HUES6 (cell line): ENCODE measurements around the gene SLC9A8.
"Not testable (repeated sequence)": the region's sequence is repeated elsewhere in the genome, so short reads cannot be mapped to it uniquely, and the experiment has no call there.

Experiments used
- H3K27ac ChIP-seq: 2 replicates; pipeline ENCODE4 v1.7.0; 2013; ENCODE audit warnings: low read depth, mild to moderate bottlenecking, low read length, inconsistent platforms
- H3K27me3 ChIP-seq: 2 replicates; pipeline ENCODE4 v1.6.1; 2013; ENCODE audit warnings: low read length; ENCODE audit not compliant: control insufficient read depth, insufficient read depth
- H3K36me3 ChIP-seq: 2 replicates; pipeline ENCODE4 v1.6.1; 2013; ENCODE audit warnings: low read length; ENCODE audit not compliant: control insufficient read depth, insufficient read depth
- H3K4me1 ChIP-seq: 2 replicates; pipeline ENCODE4 v1.6.1; 2013; ENCODE audit warnings: low read length; ENCODE audit not compliant: control insufficient read depth, insufficient read depth
- H3K4me3 ChIP-seq: 2 replicates; pipeline ENCODE4 v1.5.1; 2013; ENCODE audit warnings: low read depth, low read length
- H3K9ac ChIP-seq: one replicate; pipeline ENCODE4 v1.6.1; 2013; ENCODE audit warnings: mild to moderate bottlenecking, low read length
- H3K9me3 ChIP-seq: 2 replicates; pipeline ENCODE4 v1.6.1; 2013; ENCODE audit warnings: low read depth, low read length; ENCODE audit not compliant: control insufficient read depth, insufficient read depth

The SLC9A8 gene

GRCh38 chr20:49775229-49775693 lies 37.4 kb upstream of the SLC9A8 start:
- Histone ChIP-seq H3K27ac (no peak overlapping the region), H3K4me1 (peaks cover 16% of the 10 kb centered on the region)

GRCh38 chr20:49779972-49780371 lies 32.7 kb upstream of the SLC9A8 start:
- Histone ChIP-seq H3K4me3 (no peak overlapping the region), H3K4me1 (peaks cover 8% of the 10 kb centered on the region; the same call in 1 of the 2 replicates), H3K27ac (no peak overlapping the region), H3K36me3 (no peaks in the 10 kb centered on the region), H3K27me3 (no peaks in the 10 kb centered on the region), H3K9me3 (no peaks in the 10 kb centered on the region), H3K9ac (no peak overlapping the region)

More at GRCh38 chr20:49775229-49775693, 37.4 kb upstream of the SLC9A8 start:
- H3K9me3 ChIP-seq: no peaks in the 10 kb centered on the region
- no peak overlapping the region for H3K9ac ChIP-seq
- H3K27me3 ChIP-seq: no peaks in the 10 kb centered on the region
- H3K4me3 ChIP-seq: no peak overlapping the region
- H3K36me3 ChIP-seq: no peaks in the 10 kb centered on the region

DNA sequence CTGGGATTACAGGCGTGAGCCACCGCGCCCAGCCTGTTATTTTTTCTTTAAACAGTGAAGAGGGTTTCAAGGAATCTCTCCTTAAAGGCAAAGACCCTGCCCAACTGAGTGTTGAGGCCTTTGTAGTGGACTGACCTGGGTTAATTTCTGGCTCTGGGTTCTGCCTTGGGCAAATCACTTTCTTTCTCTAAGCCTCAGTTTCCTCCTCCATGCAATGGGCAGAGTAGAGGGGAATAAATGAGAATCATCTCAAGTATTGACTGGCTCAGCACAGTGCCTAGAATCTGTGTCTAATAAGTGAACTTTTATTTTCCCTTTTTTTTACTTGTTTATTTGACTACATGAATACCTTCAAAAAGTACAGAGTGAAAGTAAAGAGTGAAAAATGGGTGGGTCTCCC lies 31.0 kb upstream of the SLC9A8 start:
- no peak overlapping the region for H3K9ac ChIP-seq
- no peaks in the 10 kb centered on the region for H3K9me3 ChIP-seq
- H3K27ac ChIP-seq: no peak overlapping the region

DNA sequence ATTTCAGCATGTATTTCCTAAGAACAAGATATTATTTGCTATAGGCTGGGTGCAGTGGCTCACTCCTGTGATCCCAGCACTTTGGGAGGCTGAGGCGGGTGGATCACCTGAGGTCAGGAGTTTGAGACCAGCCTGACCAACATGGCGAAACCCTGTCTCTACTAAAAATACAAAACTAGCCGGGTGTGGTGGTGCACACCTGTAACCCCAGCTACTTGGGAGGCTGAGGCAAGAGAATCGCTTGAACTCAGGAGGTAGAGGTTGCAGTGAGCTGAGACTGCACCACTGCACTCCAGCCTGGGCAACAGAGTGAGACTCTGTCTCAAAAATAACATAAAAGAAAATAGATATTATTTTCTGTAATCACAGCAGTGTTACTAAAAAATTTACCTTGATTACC lies 30.2 kb upstream of the SLC9A8 start:
- H3K4me3 ChIP-seq, H3K9me3 ChIP-seq, H3K36me3 ChIP-seq, H3K27ac ChIP-seq, H3K4me1 ChIP-seq, H3K27me3 ChIP-seq, H3K9ac ChIP-seq: not testable (repeated sequence)

More for the DNA sequence above, 31.0 kb upstream of the SLC9A8 start:
- no peaks in the 10 kb centered on the region for H3K27me3 ChIP-seq
- H3K4me3 ChIP-seq: no peak overlapping the region
- no peaks in the 10 kb centered on the region for H3K36me3 ChIP-seq
- no peaks in the 10 kb centered on the region for H3K4me1 ChIP-seq

DNA sequence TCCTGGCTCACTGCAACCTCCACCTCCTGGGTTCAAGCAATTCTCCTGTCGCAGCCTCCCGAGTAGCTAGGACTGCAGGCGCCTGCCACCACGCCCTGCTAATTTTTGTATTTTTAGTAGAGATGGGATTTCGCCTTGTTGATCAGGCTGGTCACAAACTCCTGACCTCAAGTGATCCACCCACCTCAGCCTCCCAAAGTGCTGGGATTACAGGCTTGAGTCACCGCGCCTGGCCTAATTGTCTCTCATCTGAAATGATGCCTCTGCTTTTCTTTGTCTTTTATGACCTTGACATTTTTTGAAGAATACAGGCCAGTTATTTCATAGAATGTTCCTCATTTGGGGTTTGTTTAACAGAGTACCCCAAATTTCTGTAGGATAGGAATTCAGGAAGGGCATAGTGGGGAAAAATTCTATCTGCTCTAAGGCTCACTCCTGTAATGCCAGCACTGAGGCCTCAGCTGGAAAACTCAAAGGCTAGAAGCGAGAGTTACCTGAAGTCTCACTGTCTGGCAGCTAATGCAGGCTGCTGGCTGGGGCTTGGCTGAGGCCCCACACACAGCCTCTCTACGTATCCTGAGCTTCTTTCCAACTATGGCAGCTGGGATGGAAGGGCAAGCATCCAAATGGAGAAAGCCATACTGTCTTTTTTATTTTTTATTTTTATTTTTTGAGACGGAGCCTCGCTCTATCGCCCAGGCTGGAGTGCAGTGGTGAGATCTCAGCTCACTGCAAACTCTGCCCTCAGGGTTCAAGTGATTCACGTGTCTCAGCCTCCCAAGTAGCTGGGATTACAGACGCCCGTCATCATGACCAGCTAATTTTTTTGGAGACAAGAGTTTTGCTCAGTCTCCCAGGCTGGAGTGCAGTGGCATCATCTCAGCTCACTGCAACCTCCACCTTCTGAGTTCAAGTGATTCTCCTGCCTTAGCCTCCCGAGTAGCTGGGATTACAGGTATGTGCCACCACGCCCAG lies 29.3 kb upstream of the SLC9A8 start:
- H3K36me3 ChIP-seq, H3K4me3 ChIP-seq, H3K9me3 ChIP-seq, H3K9ac ChIP-seq, H3K4me1 ChIP-seq, H3K27me3 ChIP-seq, H3K27ac ChIP-seq: not testable (repeated sequence)

DNA sequence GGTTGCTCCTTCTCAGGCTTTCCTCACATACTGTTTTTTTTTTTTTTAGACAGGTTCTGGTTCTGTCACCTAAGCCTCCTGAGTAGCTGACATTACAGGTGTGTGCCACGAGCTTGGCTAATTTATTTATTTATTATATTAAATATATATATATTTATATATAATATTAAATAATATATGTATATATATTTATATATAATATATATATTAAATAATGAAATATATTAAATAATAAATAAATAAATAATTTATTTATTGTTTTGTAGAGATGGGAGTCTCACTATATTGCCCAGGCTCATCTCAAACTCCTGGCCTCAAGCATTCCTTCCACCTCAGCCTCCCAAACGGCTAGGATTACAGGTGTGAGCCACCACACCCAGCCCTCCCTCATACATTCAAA lies 28.3 kb upstream of the SLC9A8 start:
- Histone ChIP-seq H3K27ac (no peak overlapping the region), H3K9me3 (no peaks in the 10 kb centered on the region), H3K4me3 (no peak overlapping the region), H3K36me3 (no peaks in the 10 kb centered on the region), H3K4me1 (no peaks in the 10 kb centered on the region), H3K9ac (no peak overlapping the region), H3K27me3 (no peaks in the 10 kb centered on the region)

- Histone ChIP-seq H3K4me1 (no peaks in the 10 kb centered on the region), H3K9me3 (no peaks in the 10 kb centered on the region), H3K27ac (no peak overlapping the region)
These were observed 27.3 kb upstream of the SLC9A8 start for GRCh38 chr20:49785149-49785851.

DNA sequence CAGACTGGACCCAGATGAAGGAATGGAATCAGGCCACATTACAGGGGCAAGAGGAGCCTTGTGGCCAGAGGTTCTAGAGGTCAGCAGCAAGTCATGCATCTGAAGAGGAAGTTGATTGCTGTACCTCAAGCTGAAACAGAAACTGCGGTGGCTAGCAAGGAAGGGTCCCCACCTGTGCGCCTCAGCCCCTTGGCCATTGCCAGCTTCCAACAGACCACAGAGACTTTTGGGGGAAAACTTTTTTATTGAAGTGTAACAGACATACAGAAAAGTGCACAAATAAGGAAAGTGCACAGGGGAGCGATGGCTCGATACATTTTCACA lies 26.8 kb upstream of the SLC9A8 start:
- no peaks in the 10 kb centered on the region for H3K4me1 ChIP-seq
- H3K27me3 ChIP-seq: no peaks in the 10 kb centered on the region
- H3K4me3 ChIP-seq: no peak overlapping the region
- H3K9me3 ChIP-seq: no peaks in the 10 kb centered on the region
- H3K36me3 ChIP-seq: no peaks in the 10 kb centered on the region
- H3K27ac ChIP-seq: no peak overlapping the region
- H3K9ac ChIP-seq: no peak overlapping the region

More at GRCh38 chr20:49785149-49785851, 27.3 kb upstream of the SLC9A8 start:
- Histone ChIP-seq H3K4me3 (no peak overlapping the region), H3K36me3 (no peaks in the 10 kb centered on the region), H3K9ac (no peak overlapping the region), H3K27me3 (no peaks in the 10 kb centered on the region)

GRCh38 chr20:49786196-49786595 lies 26.4 kb upstream of the SLC9A8 start:
- Histone ChIP-seq H3K27me3 (no peaks in the 10 kb centered on the region), H3K9me3 (no peaks in the 10 kb centered on the region), H3K4me1 (no peaks in the 10 kb centered on the region), H3K27ac (no peak overlapping the region), H3K9ac (no peak overlapping the region), H3K4me3 (no peak overlapping the region), H3K36me3 (no peaks in the 10 kb centered on the region)

DNA sequence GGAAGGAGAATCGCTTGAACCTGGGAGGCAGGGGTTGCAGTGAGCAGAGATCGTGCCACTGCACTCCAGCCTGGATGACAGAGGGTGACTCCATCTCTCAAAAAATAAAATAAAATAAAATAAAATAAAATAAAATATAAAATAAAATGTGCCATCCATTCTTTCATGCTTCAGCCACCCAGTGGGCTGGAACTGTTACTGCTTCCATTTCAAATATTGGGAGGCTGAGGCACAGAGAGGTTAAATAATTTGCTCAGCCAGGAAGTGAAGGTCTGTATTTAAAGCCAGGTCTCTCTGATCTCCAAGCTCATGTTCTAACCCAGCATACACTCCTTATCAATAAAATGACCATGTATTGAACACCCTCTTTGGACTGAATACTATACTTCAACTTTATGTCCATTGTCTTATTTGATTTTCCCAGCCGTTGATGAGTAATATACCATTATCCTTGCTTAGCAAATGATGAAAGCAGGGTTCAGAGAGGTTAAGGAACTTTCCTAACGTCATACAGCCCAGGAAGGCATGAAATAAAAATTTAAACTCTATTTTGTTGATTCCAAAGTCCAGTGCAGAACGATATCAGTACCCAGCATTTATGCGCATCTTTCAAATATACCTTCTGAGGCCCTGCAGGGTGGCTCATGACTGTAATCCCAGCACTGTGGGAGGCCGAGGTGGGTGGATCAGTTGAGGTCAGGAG lies 25.8 kb upstream of the SLC9A8 start:
- H3K27ac ChIP-seq: no peak overlapping the region
- H3K9ac ChIP-seq: no peak overlapping the region
- H3K4me3 ChIP-seq: no peak overlapping the region
- H3K27me3 ChIP-seq: no peaks in the 10 kb centered on the region
- no peaks in the 10 kb centered on the region for H3K36me3 ChIP-seq
- no peaks in the 10 kb centered on the region for H3K4me1 ChIP-seq
- no peaks in the 10 kb centered on the region for H3K9me3 ChIP-seq
